Type B pancreatic cell (in vitro differentiated cells): ENCODE data around the gene PLA1A. TPM values are rescaled to one million over a fixed set of nuclear protein-coding genes. Genes with fewer than 3 reads are reported as not detected.
A peak's percentile ranks its signal among the peaks of the same experiment; 100 is the strongest.

Experiments used
- DNase-seq: peaks from one replicate; pipeline ENCODE4 v3.0.0; 2021; ENCODE audit warnings: mixed read lengths; ENCODE audit not compliant: unreplicated experiment; ENCODE audit errors: extremely low spot score
- H3K27ac Mint-ChIP-seq: 2 replicates; pipeline ENCODE4 v1.8.0; 2021; ENCODE audit warnings: mild to moderate bottlenecking, mixed read lengths
- H3K27me3 Mint-ChIP-seq: 2 replicates; pipeline ENCODE4 v1.8.0; 2021; ENCODE audit warnings: mixed read lengths
- H3K36me3 Mint-ChIP-seq: 2 replicates; pipeline ENCODE4 v1.8.0; 2021; ENCODE audit warnings: mixed read lengths
- H3K4me1 Mint-ChIP-seq: one replicate; pipeline ENCODE4 v1.8.0; 2021; ENCODE audit warnings: mixed read lengths; ENCODE audit not compliant: unreplicated experiment
- H3K4me3 Mint-ChIP-seq: 2 replicates; pipeline ENCODE4 v1.8.0; 2021; ENCODE audit warnings: mild to moderate bottlenecking, mixed read lengths
- H3K9me3 Mint-ChIP-seq: 2 replicates; pipeline ENCODE4 v1.8.0; 2021; ENCODE audit warnings: mixed read lengths
- CTCF ChIP-seq: fragments of 200-600 bp; sonication (generic); conservative IDR thresholded peaks from 2 replicates; pipeline ENCODE4 v1.5.0; 2021; ENCODE audit warnings: antibody characterized with exemption, mild to moderate bottlenecking
- total RNA-seq: library from RNA; stranded (reverse); gene quantifications from 2 replicates; pipeline ENCODE4 v1.2.1, GENCODE V29; 2021; ENCODE audit warnings: low replicate concordance

PLA1A gene
- total RNA-seq, 1 donor from 2014 or later = 1.6 TPM

- Mint-ChIP-seq H3K4me3 (no peak overlapping the region), H3K27ac (no peak overlapping the region), H3K4me1 (peaks cover 20% of the 10 kb centered on the region), H3K36me3 (no peaks in the 10 kb centered on the region), H3K9me3 (no peaks in the 10 kb centered on the region), H3K27me3 (no peaks in the 10 kb centered on the region)
- no peak for DNase-seq
- no peak for TF ChIP-seq CTCF
These were observed 35.1 kb downstream of the PLA1A start for GRCh38 chr3:119632829-119633228.

- Mint-ChIP-seq H3K9me3 (no peaks in the 10 kb centered on the region), H3K27ac (no peak overlapping the region), H3K4me3 (no peak overlapping the region), H3K36me3 (no peaks in the 10 kb centered on the region), H3K27me3 (no peaks in the 10 kb centered on the region), H3K4me1 (peaks cover 24% of the 10 kb centered on the region)
- no peak for TF ChIP-seq CTCF
- DNase-seq = no peak
These were observed 38.0 kb downstream of the PLA1A start for GRCh38 chr3:119635719-119636118.

GRCh38 chr3:119636249-119636648 lies 38.6 kb downstream of the PLA1A start:
- Mint-ChIP-seq H3K4me1 (peaks cover 21% of the 10 kb centered on the region), H3K4me3 (no peak overlapping the region), H3K27me3 (no peaks in the 10 kb centered on the region), H3K9me3 (no peaks in the 10 kb centered on the region), H3K27ac (no peak overlapping the region), H3K36me3 (peaks cover 2% of the 10 kb centered on the region)
- no peak for TF ChIP-seq CTCF
- DNase-seq = no peak

- H3K27me3 Mint-ChIP-seq = no peaks in the 10 kb centered on the region
These were observed 39.4 kb downstream of the PLA1A start for GRCh38 chr3:119636891-119637611.

GRCh38 chr3:119637679-119638477 lies 40.2 kb downstream of the PLA1A start:
- H3K27ac Mint-ChIP-seq = peak overlapping the region; percentile 90
- H3K9me3 Mint-ChIP-seq = no peaks in the 10 kb centered on the region
- peaks cover 11% of the 10 kb centered on the region for H3K4me1 Mint-ChIP-seq
- H3K27me3 Mint-ChIP-seq = no peaks in the 10 kb centered on the region
- peaks cover 4% of the 10 kb centered on the region for H3K36me3 Mint-ChIP-seq
- no peak overlapping the region for H3K4me3 Mint-ChIP-seq
- DNase-seq = no peak
- no peak for TF ChIP-seq CTCF

More at GRCh38 chr3:119636891-119637611, 39.4 kb downstream of the PLA1A start:
- no peak for DNase-seq
- Mint-ChIP-seq H3K36me3 (peaks cover 4% of the 10 kb centered on the region), H3K27ac (no peak overlapping the region), H3K4me3 (no peak overlapping the region), H3K9me3 (no peaks in the 10 kb centered on the region), H3K4me1 (peaks cover 15% of the 10 kb centered on the region)
- no peak for TF ChIP-seq CTCF
